HCEC 1CT (cell line): Measurements from ENCODE around the gene GDF10.

Experiments used
- DNase-seq: peaks from one replicate; pipeline ENCODE4 v3.0.0-alpha.2; 2017

Gene GDF10

GRCh38 chr10:47336387-47337134, 36.6 kb downstream of the GDF10 start:
- DNase-seq = peak; percentile 69

DNA sequence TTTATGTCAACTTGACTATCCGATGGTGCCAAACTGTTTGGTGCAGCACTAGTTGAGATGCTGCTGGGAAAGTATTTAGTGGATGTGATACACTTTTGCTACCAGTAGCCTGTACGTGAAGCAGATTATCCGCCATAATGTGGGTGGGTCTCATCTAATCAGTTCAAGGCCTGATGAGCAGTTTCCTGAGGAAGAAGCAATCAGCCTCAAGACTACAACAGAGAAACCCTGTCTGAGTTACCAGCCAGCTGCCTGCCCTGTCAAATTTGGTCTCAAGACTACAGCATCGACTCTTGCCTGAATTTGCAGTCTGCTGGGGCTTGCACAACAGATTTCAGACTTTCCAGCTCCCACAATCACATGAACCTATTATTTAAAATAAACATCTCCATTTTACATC, 37.3 kb downstream of the GDF10 start:
- DNase-seq = no peak

DNA sequence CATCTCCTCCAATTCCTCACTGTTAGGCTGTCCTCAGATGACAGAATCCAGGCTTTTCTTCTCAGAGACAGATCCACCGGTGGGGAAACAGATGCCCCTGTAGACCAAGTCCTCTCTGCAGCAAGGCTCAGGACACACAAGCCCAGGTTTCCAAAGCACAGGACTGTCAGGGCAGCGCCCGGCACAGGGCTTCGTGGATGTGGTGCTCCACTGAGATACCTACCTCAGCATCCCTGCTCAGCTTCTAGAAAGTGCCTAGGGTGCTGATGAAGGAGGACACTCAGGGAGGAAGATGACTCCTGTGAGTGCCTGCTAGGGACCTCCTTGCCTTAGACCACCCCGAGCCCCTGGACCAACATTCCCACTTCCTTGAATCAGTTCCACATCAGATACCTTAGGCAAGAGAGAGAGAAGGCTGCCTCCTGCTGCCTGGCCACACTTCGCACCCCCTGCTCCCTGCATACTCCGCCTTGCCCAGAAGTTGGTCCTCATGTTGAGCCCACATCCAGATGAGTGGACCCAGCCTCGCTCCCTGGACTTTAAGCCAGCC, 39.3 kb downstream of the GDF10 start:
- DNase-seq = no peak

- no peak for DNase-seq
Measured at GRCh38 chr10:47339759-47340607, 40.0 kb downstream of the GDF10 start.

- DNase-seq = peak; percentile 14
Measured at GRCh38 chr10:47340608-47341170, 40.7 kb downstream of the GDF10 start.

- DNase-seq = no peak
Measured at GRCh38 chr10:47344996-47345870, 45.2 kb downstream of the GDF10 start.

- DNase-seq = peak; percentile 9
Measured at GRCh38 chr10:47346581-47347302, 46.7 kb downstream of the GDF10 start.

DNA sequence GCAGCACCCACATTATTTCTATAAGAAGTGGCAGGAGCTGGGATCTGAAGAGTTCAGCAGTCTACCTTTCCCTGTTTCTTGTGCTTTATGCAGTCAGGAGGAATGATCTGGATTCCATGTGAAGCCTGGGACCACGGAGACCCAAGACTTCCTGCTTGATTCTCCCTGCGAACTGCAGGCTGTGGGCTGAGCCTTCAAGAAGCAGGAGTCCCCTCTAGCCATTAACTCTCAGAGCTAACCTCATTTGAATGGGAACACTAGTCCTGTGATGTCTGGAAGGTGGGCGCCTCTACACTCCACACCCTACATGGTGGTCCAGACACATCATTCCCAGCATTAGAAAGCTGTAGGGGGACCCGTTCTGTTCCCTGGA, 47.3 kb downstream of the GDF10 start:
- DNase-seq = no peak

GRCh38 chr10:47348138-47348651, 48.2 kb downstream of the GDF10 start, which contains the start of gene RBP3:
Gene RBP3, plus strand, starts transcription at chr10:47348363. Its CDS starts 122 bp downstream, at chr10:47348485.
- DNase-seq = no peak

GRCh38 chr10:47348661-47349470, 48.9 kb downstream of the GDF10 start:
- DNase-seq = no peak

DNA sequence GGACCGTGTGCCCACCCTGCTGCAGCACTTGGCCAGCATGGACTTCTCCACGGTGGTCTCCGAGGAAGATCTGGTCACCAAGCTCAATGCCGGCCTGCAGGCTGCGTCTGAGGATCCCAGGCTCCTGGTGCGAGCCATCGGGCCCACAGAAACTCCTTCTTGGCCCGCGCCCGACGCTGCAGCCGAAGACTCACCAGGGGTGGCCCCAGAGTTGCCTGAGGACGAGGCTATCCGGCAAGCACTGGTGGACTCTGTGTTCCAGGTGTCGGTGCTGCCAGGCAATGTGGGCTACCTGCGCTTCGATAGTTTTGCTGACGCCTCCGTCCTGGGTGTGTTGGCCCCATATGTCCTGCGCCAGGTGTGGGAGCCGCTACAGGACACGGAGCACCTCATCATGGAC, 49.5 kb downstream of the GDF10 start:
- no peak for DNase-seq

DNA sequence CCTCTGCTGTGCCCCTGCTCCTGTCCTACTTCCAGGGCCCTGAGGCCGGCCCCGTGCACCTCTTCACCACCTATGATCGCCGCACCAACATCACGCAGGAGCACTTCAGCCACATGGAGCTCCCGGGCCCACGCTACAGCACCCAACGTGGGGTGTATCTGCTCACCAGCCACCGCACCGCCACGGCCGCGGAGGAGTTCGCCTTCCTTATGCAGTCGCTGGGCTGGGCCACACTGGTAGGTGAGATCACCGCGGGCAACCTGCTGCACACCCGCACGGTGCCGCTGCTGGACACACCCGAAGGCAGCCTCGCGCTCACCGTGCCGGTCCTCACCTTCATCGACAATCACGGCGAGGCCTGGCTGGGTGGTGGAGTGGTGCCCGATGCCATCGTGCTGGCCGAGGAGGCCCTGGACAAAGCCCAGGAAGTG, 50.0 kb downstream of the GDF10 start:
- no peak for DNase-seq

DNA sequence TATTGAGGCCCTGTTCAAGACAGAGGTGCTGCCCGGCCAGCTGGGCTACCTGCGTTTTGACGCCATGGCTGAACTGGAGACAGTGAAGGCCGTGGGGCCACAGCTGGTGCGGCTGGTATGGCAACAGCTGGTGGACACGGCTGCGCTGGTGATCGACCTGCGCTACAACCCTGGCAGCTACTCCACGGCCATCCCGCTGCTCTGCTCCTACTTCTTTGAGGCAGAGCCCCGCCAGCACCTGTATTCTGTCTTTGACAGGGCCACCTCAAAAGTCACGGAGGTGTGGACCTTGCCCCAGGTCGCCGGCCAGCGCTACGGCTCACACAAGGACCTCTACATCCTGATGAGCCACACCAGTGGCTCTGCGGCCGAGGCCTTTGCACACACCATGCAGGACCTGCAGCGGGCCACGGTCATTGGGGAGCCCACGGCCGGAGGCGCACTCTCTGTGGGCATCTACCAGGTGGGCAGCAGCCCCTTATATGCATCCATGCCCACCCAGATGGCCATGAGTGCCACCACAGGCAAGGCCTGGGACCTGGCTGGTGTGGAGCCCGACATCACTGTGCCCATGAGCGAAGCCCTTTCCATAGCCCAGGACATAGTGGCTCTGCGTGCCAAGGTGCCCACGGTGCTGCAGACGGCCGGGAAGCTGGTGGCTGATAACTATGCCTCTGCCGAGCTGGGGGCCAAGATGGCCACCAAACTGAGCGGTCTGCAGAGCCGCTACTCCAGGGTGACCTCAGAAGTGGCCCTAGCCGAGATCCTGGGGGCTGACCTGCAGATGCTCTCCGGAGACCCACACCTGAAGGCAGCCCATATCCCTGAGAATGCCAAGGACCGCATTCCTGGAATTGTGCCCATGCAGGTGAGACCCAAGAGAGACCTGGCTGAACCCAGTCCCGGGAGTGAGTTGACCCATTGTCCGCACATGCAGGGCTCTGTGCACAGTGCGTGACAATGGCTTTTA, 51.0 kb downstream of the GDF10 start:
- DNase-seq = no peak

DNA sequence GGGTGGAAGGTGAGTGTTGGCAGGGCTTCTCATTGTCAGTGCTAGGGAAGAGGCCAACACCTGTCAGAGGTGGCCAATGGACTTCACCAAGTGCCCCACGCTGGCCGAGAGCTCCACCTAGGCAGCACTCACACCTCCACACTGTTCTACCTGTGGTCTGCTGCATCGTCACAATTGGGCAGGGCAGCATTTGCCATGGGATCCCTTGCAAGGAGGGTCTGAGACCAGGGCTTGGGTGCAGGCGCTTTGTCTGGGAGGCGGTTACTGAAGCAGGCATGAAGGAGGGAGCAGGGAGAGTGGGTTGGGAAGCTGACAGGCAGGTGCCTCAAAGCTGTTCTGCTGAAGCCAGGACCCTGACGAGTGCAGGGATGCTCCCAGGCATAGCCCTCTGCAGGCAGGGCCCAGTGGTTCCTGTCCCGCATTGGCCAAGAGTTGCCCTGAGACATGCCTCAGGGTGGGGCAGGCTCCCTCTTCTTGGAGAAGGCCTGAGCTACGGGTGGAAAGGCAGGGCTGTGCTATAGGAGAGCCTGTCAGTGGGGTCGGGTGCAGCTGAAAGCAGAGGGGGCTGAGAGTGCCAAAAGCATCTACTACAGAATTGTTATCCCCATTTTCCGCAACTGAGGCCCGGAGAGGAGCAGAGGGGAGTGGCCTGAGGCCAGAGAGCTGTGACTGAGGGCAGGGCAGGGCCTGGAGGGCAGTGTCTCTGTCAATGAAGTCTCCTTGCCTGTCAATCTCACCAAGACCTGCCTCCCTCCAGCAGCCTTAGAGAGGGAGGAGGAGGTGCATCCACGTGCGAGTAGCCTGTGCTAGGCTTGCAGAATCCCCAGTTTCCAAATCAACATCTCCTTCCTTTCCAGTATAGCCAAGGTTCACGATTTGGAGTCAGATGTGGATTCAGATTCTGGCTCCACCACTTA, 52.2 kb downstream of the GDF10 start:
- no peak for DNase-seq

DNA sequence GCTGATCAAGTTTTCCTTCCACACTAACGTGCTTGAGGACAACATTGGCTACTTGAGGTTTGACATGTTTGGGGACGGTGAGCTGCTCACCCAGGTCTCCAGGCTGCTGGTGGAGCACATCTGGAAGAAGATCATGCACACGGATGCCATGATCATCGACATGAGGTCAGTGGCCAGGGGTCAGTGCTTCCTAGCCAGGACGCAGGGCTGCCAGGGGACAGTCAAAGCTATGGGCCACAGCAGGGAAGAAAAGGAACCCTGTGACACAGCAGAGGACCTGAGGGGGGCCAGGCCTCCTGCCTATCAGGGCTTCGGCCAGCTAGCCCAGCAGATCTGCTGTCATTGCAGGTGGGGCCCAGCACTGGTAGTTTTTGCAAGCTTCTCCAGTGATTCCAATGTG, 53.4 kb downstream of the GDF10 start:
- no peak for DNase-seq

- DNase-seq = peak; percentile 31
Measured at GRCh38 chr10:47354165-47354564, 54.2 kb downstream of the GDF10 start.

GRCh38 chr10:47354900-47355299, 54.9 kb downstream of the GDF10 start:
- DNase-seq = no peak

DNA sequence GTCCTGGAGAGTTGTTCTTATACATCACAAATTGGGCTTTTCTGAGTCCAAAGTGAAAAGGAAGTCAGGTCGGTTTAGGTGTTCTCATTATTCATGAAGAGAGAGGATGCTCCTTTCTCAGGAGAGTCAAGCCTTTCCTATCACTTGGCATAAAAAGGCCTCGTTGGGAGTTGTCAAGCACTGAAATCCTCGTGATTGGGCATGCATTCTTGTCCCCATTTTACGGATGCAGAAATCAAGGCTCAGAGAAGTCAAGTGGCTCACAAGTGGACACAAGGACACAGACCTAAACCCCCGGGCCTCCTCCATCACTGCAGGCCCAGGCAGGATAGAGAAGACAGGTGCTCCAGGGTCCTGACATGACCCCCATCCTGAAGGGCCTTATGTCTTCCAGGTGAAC, 56.7 kb downstream of the GDF10 start:
- DNase-seq = no peak
